Measurements from ENCODE around the gene NBAS.

Gene NBAS

GRCh38 chr2:15570104-15570503 lies 9.0 kb upstream of the NBAS start:
- TF ChIP-seq CTCF (IDR thresholded peaks at IDR 0.05; ENCODE audit: control extremely low read depth, extremely low read depth, low read depth, missing control alignments), result no peak
- ChIA-PET CTCF (interaction anchor here (2.4 to 9.8 kb wide), 2 partner anchors 9 to 20 kb away, joined by 6 to 150 read pairs; partner anchors contain the start of genes DDX1 and NBAS), POLR2A (no interaction called here)
- DNase-seq (ENCODE audit: extremely low spot score), result no peak

GRCh38 chr2:15568874-15569273 lies 7.7 kb upstream of the NBAS start:
- ChIA-PET CTCF (interaction anchor here (5.0 kb wide), 1 partner anchor 7 kb away, joined by 43 read pairs; no protein-coding TSS in a partner anchor), POLR2A (no interaction called here)
- no peak for DNase-seq (ENCODE audit: extremely low spot score)
- no peak for TF ChIP-seq CTCF (IDR thresholded peaks at IDR 0.05; ENCODE audit: control extremely low read depth, extremely low read depth, low read depth, missing control alignments)

GRCh38 chr2:15566912-15567311 lies 5.8 kb upstream of the NBAS start:
- ChIA-PET CTCF (interaction anchor here (5.0 kb wide), 1 partner anchor 9 kb away, joined by 43 read pairs; no protein-coding TSS in a partner anchor), POLR2A (no interaction called here)
- no peak for DNase-seq (ENCODE audit: extremely low spot score)
- no peak for TF ChIP-seq CTCF (IDR thresholded peaks at IDR 0.05; ENCODE audit: control extremely low read depth, extremely low read depth, low read depth, missing control alignments)

GRCh38 chr2:15565994-15566671 lies 5.0 kb upstream of the NBAS start:
- DNase-seq (ENCODE audit: extremely low spot score), result no peak
- ChIA-PET CTCF (interaction anchor here (0.7 to 5.0 kb wide), 3 partner anchors 10 to 443 kb away, joined by 3 to 43 read pairs (median 3); no protein-coding TSS in a partner anchor), POLR2A (no interaction called here)
- TF ChIP-seq CTCF (IDR thresholded peaks at IDR 0.05; ENCODE audit: control extremely low read depth, extremely low read depth, low read depth, missing control alignments), result no peak

- no peak for DNase-seq (ENCODE audit: extremely low spot score)
- no peak for TF ChIP-seq CTCF (IDR thresholded peaks at IDR 0.05; ENCODE audit: control extremely low read depth, extremely low read depth, low read depth, missing control alignments)
- ChIA-PET POLR2A (no interaction called here), CTCF (interaction anchor here (0.7 to 5.0 kb wide), 3 partner anchors 11 to 442 kb away, joined by 3 to 43 read pairs (median 3); no protein-coding TSS in a partner anchor)
Measured at GRCh38 chr2:15565392-15565791, 4.3 kb upstream of the NBAS start.

GRCh38 chr2:15563227-15564100 lies 2.3 kb upstream of the NBAS start:
- ChIA-PET CTCF (interaction anchor here (1.5 kb wide), 1 partner anchor 13 kb away, joined by 8 read pairs; no protein-coding TSS in a partner anchor), POLR2A (no interaction called here)
- DNase-seq (ENCODE audit: extremely low spot score), result no peak
- no peak for TF ChIP-seq CTCF (IDR thresholded peaks at IDR 0.05; ENCODE audit: control extremely low read depth, extremely low read depth, low read depth, missing control alignments)

Data from GM10248 (cell line).